Stomach (tissue), 4 donors: ENCODE results near the gene DGCR2.

Experiments
- CTCF ChIP-seq, 7 experiments: fragments of 450-650 bp in 4 of 7; fragments of 200-600 bp in 3 of 7; sonication (generic) in 3 of 7; IDR thresholded peaks; one replicate each; pipeline ENCODE4 v1.5.1; 2016 to 2019; ENCODE audit warnings: antibody characterized with exemption in 7 of 7, control low read depth in 2 of 7, mild to moderate bottlenecking in 1 of 7
- POLR2A ChIP-seq, 4 donors: fragments of 450-650 bp; IDR thresholded peaks; one replicate each; pipeline ENCODE4 v1.6.1; 2016; ENCODE audit warnings: antibody characterized with exemption in 4 of 4, control low read depth in 2 of 4, mild to moderate bottlenecking in 1 of 4, moderate library complexity in 1 of 4

- TF ChIP-seq POLR2A (IDR thresholded peaks at IDR 0.05) (no peak), CTCF (IDR thresholded peaks at IDR 0.05) (no peak)
These were observed 129.5 kb downstream of the DGCR2 start for GRCh38 chr22:18992543-18993198.
